HG02981 (cell line): ENCODE data around the gene LCK.
"Not testable (repeated sequence)": the region's sequence is repeated elsewhere in the genome, so short reads cannot be mapped to it uniquely, and the experiment has no call there.

Source experiments
- ATAC-seq: cut with Tn5 transposase; IDR thresholded peaks from one replicate; pipeline ENCODE4 v1.9.1; 2021; ENCODE audit warnings: mild to moderate bottlenecking, moderate library complexity; ENCODE audit not compliant: unreplicated experiment

LCK gene

DNA sequence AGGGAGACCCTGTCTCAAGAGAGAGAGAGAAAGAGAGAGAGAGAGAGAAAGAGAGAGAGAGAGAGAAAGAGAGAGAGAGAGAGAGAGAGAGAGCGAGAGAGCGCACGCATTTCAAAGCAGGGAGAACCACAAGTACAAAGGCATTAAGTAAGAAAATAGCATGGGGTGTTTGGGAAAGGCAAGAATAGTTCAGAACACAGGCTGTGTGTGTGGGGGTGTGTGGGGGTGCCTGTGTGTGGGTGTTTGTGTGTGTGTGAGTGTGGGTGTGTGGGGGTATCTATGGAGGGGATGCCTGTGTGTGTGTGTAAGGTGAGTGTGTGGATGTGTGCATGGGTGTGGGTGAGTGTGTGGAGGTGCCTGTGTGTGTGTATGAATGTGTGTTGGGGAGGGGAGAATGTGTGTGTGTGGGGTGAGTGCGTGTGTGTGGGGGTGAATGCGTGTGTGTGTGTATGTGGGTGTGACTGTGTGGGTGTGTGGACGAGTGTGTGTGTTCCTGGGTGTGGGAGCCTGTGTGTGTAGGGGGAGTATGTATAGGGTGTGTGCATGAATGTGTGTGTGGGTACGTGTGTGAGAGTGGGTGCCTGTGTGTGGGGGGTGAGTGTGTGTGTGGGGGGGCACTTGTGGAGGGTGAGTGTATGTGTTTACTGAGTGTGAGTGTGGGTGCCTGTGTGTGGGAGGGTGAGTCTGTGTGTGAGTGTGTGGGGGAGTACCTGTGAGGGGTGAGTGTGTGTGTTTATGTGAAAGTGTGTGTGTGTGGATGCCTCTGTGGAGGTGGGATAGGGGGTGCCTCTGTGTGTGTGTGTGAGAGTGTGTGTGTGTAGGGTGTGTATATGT lies 21.7 kb downstream of the LCK start:
- no peak for ATAC-seq

DNA sequence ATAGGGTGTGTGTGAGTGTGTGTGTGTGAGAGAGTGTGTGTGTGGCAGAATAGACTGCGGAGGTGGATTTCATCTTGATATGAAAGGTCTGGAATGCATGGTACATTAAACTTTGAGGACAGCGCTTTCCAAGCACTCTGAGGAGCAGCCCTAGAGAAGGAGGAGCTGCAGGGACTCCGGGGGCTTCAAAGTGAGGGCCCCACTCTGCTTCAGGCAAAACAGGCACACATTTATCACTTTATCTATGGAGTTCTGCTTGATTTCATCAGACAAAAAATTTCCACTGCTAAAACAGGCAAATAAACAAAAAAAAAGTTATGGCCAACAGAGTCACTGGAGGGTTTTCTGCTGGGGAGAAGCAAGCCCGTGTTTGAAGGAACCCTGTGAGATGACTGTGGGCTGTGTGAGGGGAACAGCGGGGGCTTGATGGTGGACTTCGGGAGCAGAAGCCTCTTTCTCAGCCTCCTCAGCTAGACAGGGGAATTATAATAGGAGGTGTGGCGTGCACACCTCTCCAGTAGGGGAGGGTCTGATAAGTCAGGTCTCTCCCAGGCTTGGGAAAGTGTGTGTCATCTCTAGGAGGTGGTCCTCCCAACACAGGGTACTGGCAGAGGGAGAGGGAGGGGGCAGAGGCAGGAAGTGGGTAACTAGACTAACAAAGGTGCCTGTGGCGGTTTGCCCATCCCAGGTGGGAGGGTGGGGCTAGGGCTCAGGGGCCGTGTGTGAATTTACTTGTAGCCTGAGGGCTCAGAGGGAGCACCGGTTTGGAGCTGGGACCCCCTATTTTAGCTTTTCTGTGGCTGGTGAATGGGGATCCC lies 22.5 kb downstream of the LCK start:
- ATAC-seq = no peak

DNA sequence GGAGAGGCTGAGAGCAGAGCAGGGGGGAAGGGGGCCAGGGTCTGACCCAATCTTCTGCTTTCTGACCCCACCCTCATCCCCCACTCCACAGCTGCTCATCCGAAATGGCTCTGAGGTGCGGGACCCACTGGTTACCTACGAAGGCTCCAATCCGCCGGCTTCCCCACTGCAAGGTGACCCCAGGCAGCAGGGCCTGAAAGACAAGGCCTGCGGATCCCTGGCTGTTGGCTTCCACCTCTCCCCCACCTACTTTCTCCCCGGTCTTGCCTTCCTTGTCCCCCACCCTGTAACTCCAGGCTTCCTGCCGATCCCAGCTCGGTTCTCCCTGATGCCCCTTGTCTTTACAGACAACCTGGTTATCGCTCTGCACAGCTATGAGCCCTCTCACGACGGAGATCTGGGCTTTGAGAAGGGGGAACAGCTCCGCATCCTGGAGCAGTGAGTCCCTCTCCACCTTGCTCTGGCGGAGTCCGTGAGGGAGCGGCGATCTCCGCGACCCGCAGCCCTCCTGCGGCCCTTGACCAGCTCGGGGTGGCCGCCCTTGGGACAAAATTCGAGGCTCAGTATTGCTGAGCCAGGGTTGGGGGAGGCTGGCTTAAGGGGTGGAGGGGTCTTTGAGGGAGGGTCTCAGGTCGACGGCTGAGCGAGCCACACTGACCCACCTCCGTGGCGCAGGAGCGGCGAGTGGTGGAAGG lies 23.7 kb downstream of the LCK start:
- no peak for ATAC-seq

- no peak for ATAC-seq
These were observed 24.4 kb downstream of the LCK start for GRCh38 chr1:32275424-32275823.

- no peak for ATAC-seq
These were observed 25.1 kb downstream of the LCK start for GRCh38 chr1:32276032-32276782.

GRCh38 chr1:32284777-32285176 lies 33.7 kb downstream of the LCK start:
- not testable (repeated sequence) for ATAC-seq

DNA sequence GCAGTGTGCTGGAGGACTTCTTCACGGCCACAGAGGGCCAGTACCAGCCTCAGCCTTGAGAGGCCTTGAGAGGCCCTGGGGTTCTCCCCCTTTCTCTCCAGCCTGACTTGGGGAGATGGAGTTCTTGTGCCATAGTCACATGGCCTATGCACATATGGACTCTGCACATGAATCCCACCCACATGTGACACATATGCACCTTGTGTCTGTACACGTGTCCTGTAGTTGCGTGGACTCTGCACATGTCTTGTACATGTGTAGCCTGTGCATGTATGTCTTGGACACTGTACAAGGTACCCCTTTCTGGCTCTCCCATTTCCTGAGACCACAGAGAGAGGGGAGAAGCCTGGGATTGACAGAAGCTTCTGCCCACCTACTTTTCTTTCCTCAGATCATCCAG lies 34.6 kb downstream of the LCK start:
- no peak for ATAC-seq

DNA sequence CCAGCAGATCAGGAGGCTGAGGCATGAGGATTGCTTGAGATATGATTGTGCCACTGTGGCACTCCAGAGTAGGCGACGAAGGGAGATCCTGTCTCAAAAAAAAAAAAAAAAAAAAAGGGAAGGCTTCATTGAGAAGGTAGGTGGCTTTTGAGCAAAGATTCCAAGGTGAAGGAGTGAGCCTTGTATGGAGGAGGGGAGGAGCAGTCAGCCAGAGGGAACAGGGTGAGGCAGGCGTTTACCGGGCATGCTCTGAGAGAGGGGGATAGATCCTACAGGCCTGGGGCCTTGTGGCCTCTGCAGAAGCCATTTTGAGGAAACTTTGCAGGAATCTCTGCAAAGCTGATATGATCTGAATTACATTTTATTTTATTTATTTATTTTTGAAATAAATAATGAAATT lies 35.7 kb downstream of the LCK start:
- ATAC-seq = no peak

GRCh38 chr1:32289256-32289655 lies 38.2 kb downstream of the LCK start:
- no peak for ATAC-seq

- ATAC-seq = no peak
These were observed 40.2 kb downstream of the LCK start for GRCh38 chr1:32291145-32291707.

DNA sequence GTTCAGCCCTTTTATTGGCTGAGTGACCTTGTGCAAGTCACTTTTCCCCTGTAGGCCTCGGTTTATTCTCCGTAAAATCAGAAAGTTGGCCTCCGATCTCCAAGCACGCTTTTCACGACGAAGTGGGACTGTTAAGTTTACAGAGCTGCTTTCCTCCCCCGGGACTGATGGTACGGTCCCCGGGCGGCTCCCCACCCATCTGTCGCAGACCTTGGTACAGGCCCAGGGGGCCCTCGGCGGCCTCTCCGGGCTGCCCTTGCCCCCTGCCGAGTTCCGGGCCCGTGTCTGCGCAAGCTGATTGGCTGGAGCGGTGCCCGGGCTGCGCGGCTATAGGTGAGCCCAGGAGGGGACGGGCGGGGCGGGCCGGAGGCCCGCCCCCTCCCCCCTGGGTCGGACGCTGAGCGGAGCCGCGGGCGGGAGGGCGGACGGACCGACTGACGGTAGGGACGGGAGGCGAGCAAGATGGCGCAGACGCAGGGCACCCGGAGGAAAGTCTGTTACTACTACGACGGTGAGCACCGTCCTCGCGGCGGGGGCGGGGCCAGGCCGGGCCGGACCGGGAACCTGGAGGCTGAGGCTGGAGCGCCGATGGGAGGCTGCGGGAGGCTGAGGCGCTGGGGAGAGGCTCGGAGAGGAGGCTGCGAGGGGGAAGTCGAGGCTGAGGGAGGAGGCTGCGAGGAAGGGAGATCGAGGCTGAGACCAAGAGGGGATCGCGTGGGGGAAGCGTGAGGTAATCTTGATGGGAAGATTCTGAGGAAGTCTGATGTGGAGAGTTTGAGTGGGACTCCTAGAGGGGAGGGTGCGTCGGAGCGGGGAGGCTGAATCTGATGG lies 40.9 kb downstream of the LCK start, which contains the start of gene HDAC1:
Gene HDAC1, plus strand, starts transcription at position 376 of the 831 bp plus-strand sequence. Its CDS starts 87 bp downstream, at position 463.
- ATAC-seq = peak; percentile 95

DNA sequence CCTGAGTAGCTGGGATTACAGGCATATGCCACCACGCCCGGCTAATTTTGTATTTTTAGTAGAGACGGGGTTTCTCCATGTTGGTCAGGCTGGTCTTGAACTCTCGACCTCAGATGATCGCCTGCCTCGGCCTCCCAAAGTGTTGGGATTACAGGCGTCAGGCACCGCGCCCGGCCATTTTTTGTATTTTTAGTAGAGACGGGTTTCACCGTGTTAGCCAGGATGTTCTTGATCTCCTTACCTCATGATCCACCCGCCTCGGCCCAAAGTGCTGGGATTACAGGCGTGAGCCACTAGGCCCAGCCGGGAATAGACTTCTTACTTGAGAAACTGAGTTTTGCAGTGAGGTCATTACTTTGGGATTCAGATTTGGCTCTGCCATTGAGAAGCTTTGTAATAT lies 47.1 kb downstream of the LCK start:
- ATAC-seq = not testable (repeated sequence)

GRCh38 chr1:32299327-32299726 lies 48.3 kb downstream of the LCK start:
- no peak for ATAC-seq

- no peak for ATAC-seq
These were observed 52.3 kb downstream of the LCK start for GRCh38 chr1:32303358-32303757.

GRCh38 chr1:32303997-32304622 lies 53.0 kb downstream of the LCK start:
- ATAC-seq = no peak

DNA sequence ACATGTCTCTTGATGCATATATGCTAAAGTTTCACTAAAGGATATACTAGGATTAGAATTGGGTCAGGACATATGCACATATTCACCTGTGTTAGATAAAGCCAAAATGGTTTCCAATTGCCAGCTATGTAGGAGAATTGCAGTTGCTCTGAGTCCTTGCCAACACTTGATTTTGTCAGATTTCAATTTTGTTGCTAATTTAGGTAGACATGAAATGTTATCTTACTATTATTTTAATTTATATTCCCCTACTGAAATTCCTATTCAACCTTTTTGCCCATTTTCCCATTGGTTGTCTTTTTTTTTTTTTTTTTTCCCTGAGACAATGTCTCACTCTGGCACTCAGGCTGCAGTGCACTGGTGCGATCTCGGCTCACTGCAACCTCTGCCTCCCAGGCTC lies 54.2 kb downstream of the LCK start:
- no peak for ATAC-seq

DNA sequence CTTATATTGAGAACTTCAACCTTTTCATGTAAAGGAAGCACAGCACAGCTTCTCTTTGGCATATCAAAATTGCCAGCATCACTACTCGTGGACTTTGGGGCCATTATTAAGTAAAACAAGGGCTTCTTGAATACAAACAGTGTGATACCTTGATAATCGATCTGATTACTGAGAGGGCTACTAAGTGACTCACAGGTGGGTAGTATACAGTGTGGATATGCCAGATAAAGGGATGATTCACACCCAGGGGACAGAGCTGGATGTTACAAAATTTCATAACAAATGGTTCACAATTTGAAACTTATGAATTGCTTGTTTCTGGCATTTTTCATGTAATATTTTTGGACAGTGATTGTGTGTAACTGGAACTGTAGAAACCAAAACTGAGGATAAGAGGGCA lies 56.3 kb downstream of the LCK start:
- ATAC-seq = no peak

GRCh38 chr1:32309960-32310359 lies 58.9 kb downstream of the LCK start:
- ATAC-seq = no peak
